Measurements from ENCODE around the gene KRTAP5-6.

KRTAP5-6 gene

GRCh38 chr11:1706634-1707400 lies 9.8 kb downstream of the KRTAP5-6 start:
- TF ChIP-seq TAF1 (IDR thresholded peaks at IDR 0.05; ENCODE audit: borderline replicate concordance, insufficient read depth, low read length) (no peak), FOXP2 (optimal IDR thresholded peaks at IDR 0.05; ENCODE audit: borderline replicate concordance, extremely low read depth, extremely low read length, insufficient read depth) (no peak), REST (IDR thresholded peaks at IDR 0.05; ENCODE audit: insufficient read depth in 1 of 2, low read depth in 2 of 2, low read length in 2 of 2) (no peak), POLR2AphosphoS5 (IDR thresholded peaks at IDR 0.05; ENCODE audit: low read depth, low read length) (no peak), SIN3A (IDR thresholded peaks at IDR 0.05; ENCODE audit: borderline replicate concordance, insufficient read depth, low read length) (no peak)

- TF ChIP-seq POLR2AphosphoS5 (IDR thresholded peaks at IDR 0.05; ENCODE audit: low read depth, low read length): no peak
- no peak for TF ChIP-seq TAF1 (IDR thresholded peaks at IDR 0.05; ENCODE audit: borderline replicate concordance, insufficient read depth, low read length)
- TF ChIP-seq SIN3A (IDR thresholded peaks at IDR 0.05; ENCODE audit: borderline replicate concordance, insufficient read depth, low read length): no peak
These were observed 10.8 kb downstream of the KRTAP5-6 start for GRCh38 chr11:1707751-1708150.

- no peak for TF ChIP-seq SIN3A (IDR thresholded peaks at IDR 0.05; ENCODE audit: borderline replicate concordance, insufficient read depth, low read length)
- no peak for TF ChIP-seq POLR2AphosphoS5 (IDR thresholded peaks at IDR 0.05; ENCODE audit: low read depth, low read length)
These were observed 11.7 kb downstream of the KRTAP5-6 start for GRCh38 chr11:1708716-1709115.

GRCh38 chr11:1714908-1715885 lies 18.2 kb downstream of the KRTAP5-6 start:
- TF ChIP-seq REST (IDR thresholded peaks at IDR 0.05; ENCODE audit: insufficient read depth in 1 of 2, low read depth in 2 of 2, low read length in 2 of 2) (no peak), FOXP2 (optimal IDR thresholded peaks at IDR 0.05; ENCODE audit: borderline replicate concordance, extremely low read depth, extremely low read length, insufficient read depth) (no peak), TAF1 (IDR thresholded peaks at IDR 0.05; ENCODE audit: borderline replicate concordance, insufficient read depth, low read length) (no peak), POLR2AphosphoS5 (IDR thresholded peaks at IDR 0.05; ENCODE audit: low read depth, low read length) (no peak), SIN3A (IDR thresholded peaks at IDR 0.05; ENCODE audit: borderline replicate concordance, insufficient read depth, low read length) (no peak)

- TF ChIP-seq SIN3A (IDR thresholded peaks at IDR 0.05; ENCODE audit: borderline replicate concordance, insufficient read depth, low read length) (no peak), FOXP2 (optimal IDR thresholded peaks at IDR 0.05; ENCODE audit: borderline replicate concordance, extremely low read depth, extremely low read length, insufficient read depth) (no peak), REST (IDR thresholded peaks at IDR 0.05; ENCODE audit: insufficient read depth in 1 of 2, low read depth in 2 of 2, low read length in 2 of 2) (no peak), TAF1 (IDR thresholded peaks at IDR 0.05; ENCODE audit: borderline replicate concordance, insufficient read depth, low read length) (no peak), POLR2AphosphoS5 (IDR thresholded peaks at IDR 0.05; ENCODE audit: low read depth, low read length) (no peak)
These were observed 20.8 kb downstream of the KRTAP5-6 start for GRCh38 chr11:1717745-1718144.

Data from PFSK-1 (cell line).